GM23248 (cell line): ENCODE results near the gene UBP1.

Experiments
- EZH2 ChIP-seq: fragments of 200-600 bp; sonication (generic); IDR thresholded peaks from 2 replicates; pipeline ENCODE4 v1.6.1; 2018; ENCODE audit warnings: antibody characterized with exemption, mild to moderate bottlenecking; ENCODE audit not compliant: insufficient read depth, poor library complexity, severe bottlenecking
- EZH2phosphoT487 ChIP-seq: fragments of 200-600 bp; sonication (generic); IDR thresholded peaks from 2 replicates; pipeline ENCODE4 v1.6.1; 2018; ENCODE audit warnings: antibody characterized with exemption, moderate library complexity, mild to moderate bottlenecking, low read depth; ENCODE audit not compliant: insufficient read depth

DNA sequence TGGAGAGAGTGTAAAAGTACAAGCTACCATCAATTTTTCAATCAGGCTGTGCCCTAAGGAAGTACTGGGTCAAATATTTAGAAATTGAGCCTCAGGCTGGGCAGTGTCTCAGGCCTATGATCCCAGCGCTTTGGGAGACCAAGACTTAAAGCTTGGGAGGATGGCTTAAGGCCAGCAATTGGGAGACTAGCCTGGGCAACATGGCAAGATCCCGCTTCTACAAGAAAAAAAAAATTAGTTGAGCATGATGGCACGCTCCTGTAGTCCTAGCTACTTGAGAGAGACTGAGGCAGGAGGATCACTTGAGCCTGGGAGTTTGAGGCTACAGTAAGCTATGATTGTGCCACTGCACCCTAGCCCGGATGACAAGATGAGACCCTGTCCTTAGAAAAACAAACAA lies 2.0 kb upstream of the UBP1 start:
- no peak for TF ChIP-seq EZH2
- no peak for TF ChIP-seq EZH2phosphoT487
